ENCODE data around the gene ENHO. TPM values are rescaled to one million over a fixed set of nuclear protein-coding genes. Genes with fewer than 3 reads are reported as not detected.

ENHO gene
- total RNA-seq, 1 donor from 2014 or later: 5.5 TPM

GRCh38 chr9:34521406-34522045 lies 1.3 kb downstream of the ENHO start:
- Mint-ChIP-seq H3K4me3 (peak overlapping the region; percentile 49), H3K27ac (no peak overlapping the region), H3K4me1 (ENCODE audit: unreplicated experiment) (peaks cover 16% of the 10 kb centered on the region), H3K27me3 (peaks cover 44% of the 10 kb centered on the region), H3K9me3 (no peaks in the 10 kb centered on the region), H3K36me3 (no peaks in the 10 kb centered on the region)
- TF ChIP-seq CTCF (conservative IDR thresholded peaks at IDR 0.05): no peak
- no peak for DNase-seq (ENCODE audit: extremely low spot score, unreplicated experiment)

- Mint-ChIP-seq H3K36me3 (no peaks in the 10 kb centered on the region), H3K4me3 (peak overlapping the region; percentile 49), H3K4me1 (ENCODE audit: unreplicated experiment) (peaks cover 16% of the 10 kb centered on the region), H3K27me3 (peaks cover 43% of the 10 kb centered on the region), H3K9me3 (no peaks in the 10 kb centered on the region), H3K27ac (no peak overlapping the region)
- no peak for TF ChIP-seq CTCF (conservative IDR thresholded peaks at IDR 0.05)
- no peak for DNase-seq (ENCODE audit: extremely low spot score, unreplicated experiment)
Observed at GRCh38 chr9:34520505-34521385, 2.0 kb downstream of the ENHO start.

- no peak overlapping the region for H3K4me3 Mint-ChIP-seq
- no peak for TF ChIP-seq CTCF (conservative IDR thresholded peaks at IDR 0.05)
- no peak overlapping the region for H3K27ac Mint-ChIP-seq
- H3K27me3 Mint-ChIP-seq: peaks cover 38% of the 10 kb centered on the region
- H3K4me1 Mint-ChIP-seq (ENCODE audit: unreplicated experiment): peaks cover 16% of the 10 kb centered on the region
- H3K36me3 Mint-ChIP-seq: no peaks in the 10 kb centered on the region
- no peak for DNase-seq (ENCODE audit: extremely low spot score, unreplicated experiment)
- H3K9me3 Mint-ChIP-seq: no peaks in the 10 kb centered on the region
Observed at GRCh38 chr9:34520096-34520495, 2.7 kb downstream of the ENHO start.

DNA sequence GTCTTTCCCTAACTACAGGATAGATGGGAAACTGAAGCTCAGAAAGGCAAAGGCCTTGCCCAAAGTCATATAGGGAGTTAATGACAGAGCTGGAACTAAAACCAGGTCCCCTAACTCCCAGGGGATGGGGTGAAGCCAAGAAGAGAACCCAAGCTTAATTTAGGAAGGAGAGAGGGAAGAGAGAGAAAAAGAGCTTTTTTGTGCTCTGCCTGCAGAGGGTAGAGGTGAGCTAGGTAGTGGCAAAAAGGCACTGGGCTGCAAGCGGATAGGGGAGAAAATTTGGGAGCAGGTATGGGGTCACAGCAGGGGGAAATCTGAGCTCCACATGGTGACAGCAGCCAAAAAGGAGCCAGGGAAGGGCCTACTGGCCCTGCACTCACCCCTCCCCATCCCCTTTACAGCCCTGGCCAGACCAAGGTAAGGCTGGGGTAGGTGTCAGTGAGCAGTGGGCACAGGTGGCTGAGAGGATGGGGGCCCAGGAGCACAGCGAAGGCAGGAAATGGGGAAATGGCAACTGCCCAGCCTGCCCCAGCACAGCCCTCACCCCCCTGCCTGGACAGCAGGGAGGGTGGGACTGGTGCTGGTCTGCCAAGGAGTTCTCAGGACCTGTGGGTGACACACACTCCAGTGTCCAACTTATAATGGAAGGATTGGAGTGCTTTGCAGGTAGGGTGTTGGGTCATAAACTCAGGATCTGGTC lies 3.3 kb downstream of the ENHO start:
- DNase-seq (ENCODE audit: extremely low spot score, unreplicated experiment): no peak
- Mint-ChIP-seq H3K27ac (no peak overlapping the region), H3K4me3 (no peak overlapping the region), H3K36me3 (no peaks in the 10 kb centered on the region), H3K9me3 (no peaks in the 10 kb centered on the region), H3K4me1 (ENCODE audit: unreplicated experiment) (peaks cover 12% of the 10 kb centered on the region), H3K27me3 (peaks cover 35% of the 10 kb centered on the region)
- TF ChIP-seq CTCF (conservative IDR thresholded peaks at IDR 0.05): no peak

DNA sequence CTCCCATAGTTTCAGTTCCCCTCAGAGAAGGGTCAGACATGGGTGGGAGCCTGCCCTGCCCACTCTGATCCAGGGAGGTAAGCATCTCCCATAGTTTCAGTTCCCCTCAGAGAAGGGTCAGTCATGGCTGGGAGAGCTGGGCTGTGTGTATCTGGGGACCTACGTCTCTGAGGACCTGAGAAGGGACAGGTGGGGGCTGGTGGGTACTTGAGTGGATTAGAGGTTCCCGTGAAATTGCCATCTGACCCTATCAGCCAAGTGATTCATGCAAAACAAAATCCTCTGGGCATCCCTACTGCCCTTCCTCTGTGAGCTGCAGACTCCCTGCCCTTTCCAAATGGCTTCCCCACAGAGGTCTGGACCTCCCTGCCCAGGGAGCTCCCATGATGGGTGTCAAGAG lies 3.9 kb downstream of the ENHO start:
- peaks cover 29% of the 10 kb centered on the region for H3K27me3 Mint-ChIP-seq
- H3K4me1 Mint-ChIP-seq (ENCODE audit: unreplicated experiment): peaks cover 8% of the 10 kb centered on the region
- H3K9me3 Mint-ChIP-seq: no peaks in the 10 kb centered on the region
- no peak overlapping the region for H3K27ac Mint-ChIP-seq
- H3K36me3 Mint-ChIP-seq: no peaks in the 10 kb centered on the region
- TF ChIP-seq CTCF (conservative IDR thresholded peaks at IDR 0.05): no peak
- H3K4me3 Mint-ChIP-seq: no peak overlapping the region
- no peak for DNase-seq (ENCODE audit: extremely low spot score, unreplicated experiment)
